ENCODE results near the gene CRHR2.
"Not testable (repeated sequence)": the region's sequence is repeated elsewhere in the genome, so short reads cannot be mapped to it uniquely, and the experiment has no call there.

Gene CRHR2

DNA sequence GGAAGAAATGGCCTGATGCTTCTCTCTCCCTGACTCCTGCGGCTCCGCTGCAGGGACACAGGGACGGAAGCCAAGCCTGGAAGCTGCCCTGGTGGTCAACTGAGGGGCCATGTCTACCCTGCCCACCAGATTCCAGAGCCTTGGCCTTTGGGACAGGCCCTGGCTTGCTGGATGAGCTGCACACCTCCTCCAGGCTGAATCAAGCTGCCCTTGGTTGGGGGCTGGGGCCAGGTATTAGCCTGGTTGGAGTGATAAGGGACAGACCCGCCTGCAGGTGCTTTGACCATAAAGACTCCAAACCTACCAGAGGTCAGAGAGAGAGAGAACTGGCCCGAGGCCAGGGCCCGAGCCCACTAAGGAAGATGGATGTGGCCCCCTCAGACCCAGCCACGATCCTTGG lies 30.1 kb downstream of the CRHR2 start:
- DNase-seq: no peak

DNA sequence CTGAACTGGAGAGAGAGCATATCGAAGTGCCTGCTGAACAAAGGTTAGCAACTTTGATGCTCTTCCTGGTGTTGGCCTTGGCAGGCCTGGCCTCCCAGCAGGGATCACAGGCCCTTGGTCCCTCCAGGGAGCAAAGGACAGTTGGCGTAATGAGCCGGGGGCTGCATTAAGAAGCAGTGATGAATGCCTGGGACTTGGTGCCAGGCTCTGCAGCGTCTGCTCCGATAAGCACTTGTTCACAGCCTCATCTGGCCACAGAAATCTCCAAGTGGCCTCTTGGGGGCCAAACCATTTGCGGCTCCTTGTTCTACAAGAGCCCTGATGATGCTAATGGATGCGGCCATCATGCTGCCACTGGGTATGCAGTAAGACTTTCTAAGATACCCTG lies 31.8 kb downstream of the CRHR2 start:
- DNase-seq: no peak

DNA sequence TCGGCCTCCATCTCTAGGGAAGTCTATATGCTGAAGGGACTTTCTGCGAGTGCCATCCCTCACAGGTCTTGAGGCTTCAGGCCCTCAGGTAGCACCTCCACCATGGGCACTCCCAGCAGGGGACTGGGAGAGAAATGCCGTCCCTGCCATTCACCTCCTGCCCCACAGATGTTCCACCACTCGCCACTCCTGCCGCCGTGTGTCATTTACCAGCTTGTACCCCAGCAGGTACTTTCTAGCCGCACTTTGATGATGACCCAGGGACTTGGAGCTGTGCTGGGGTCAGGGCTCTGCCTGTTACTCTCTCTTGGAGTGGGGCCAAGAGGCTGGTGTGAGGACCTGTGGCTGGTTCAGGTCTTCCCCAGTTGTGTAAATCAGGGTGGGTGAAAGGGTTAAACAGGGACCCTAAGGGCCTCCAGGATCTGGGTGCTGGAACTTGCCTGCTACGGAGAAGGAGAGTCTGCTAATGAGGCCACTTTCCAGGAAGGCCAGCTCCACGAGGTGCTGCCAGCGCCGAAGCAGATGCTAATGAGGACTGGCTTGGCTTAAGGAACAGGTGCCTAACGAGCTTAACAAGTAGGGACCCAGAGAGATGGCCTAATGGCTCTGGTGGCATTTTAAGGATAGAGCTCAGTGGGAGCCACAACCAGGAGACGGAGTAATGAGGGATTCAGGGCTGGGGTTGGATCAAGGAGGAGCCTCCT lies 32.4 kb downstream of the CRHR2 start:
- DNase-seq: no peak

DNA sequence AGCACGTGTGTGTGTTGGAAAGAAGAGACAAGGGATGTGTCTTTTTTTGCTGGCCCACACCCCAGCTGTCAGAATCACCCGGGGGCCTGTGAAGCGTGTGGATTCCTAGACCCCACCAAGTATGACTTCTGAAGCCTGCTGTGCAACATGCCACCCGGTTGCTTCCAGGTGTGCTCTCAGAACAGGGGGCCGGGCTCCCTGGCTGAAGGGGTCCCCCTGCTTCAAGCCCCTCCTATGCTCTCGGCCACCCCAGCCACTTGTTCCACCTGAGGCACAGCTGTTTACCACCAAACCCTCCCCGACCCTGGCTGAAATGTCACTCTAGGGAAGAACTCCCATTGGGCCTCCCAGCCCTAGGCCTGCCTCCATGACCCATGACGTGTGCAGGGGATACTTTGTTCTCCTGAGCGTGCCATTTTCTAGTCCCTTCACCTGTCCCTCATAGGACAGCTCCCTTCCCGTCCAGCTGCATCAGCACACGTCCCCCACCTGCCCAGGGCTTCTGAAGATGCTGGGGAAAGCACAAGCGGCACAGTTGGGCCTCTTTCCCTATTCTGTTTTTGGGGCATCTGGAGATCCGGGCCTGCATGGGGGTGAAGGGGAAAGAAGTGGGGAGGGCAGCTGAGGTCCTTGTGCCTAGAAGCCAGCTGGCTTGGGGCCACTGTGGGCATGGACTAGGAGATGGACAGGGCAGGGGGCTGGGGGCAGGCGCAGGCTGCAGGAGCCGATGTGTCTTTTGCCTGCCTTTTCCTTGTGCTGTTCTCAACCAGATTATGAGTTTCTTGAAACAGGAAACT lies 33.3 kb downstream of the CRHR2 start:
- DNase-seq: no peak

DNA sequence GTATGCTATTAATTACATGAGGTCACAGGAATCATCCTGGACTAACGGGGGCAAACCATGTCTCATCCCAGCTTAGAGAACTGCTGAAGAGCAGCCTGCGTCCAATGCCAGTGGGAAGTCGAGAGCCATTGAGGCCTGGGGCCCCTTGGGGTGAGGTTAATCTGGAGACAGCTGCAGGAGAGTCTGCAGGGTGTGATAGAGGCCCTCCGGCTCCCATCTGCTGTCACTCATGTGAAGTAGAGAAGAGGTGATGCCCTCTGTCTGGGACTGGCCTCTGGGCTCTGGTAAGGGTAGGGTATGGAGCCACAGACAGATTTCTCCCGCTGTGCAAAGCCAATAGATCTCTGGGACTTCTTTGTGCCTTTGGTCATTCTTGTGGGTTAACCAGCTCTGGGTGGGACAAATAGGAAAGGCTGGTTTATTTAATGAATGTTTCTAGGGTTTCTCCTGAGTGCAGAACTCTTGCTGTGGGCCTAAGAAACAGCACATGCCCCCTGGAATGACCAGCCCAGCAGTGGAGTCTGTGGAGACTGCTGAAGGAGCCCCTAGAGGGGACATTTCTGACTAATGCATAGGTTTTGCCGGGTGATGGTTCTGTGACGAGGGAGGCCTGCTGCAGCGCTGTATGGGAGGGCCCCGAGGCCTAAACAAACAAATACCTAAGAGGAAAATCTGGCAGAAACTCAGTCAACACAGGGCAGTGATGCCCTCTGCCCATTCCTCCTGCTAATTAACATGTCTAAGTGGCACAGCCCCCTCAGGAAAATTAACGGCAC lies 34.5 kb downstream of the CRHR2 start:
- no peak for DNase-seq

- no peak for DNase-seq
Observed at GRCh38 chr7:30646154-30646553, 36.1 kb downstream of the CRHR2 start.

GRCh38 chr7:30645661-30646060 lies 36.6 kb downstream of the CRHR2 start:
- DNase-seq: no peak

GRCh38 chr7:30644286-30644955 lies 37.8 kb downstream of the CRHR2 start:
- no peak for DNase-seq

GRCh38 chr7:30642789-30643188 lies 39.5 kb downstream of the CRHR2 start:
- DNase-seq: no peak

DNA sequence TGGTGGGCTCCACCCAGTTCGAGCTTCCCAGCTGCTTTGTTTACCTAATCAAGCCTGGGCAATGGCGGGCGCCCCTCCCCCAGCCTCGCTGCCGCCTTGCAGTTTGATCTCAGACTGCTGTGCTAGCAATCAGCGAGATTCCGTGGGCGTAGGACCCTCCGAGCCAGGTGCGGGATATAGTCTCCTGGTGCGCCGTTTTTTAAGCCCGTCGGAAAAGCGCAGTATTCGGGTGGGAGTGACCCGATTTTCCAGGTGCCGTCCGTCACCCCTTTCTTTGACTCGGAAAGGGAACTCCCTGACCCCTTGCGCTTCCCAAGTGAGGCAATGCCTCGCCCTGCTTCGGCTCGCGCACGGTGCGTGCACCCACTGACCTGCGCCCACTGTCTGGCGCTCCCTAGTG lies 39.9 kb downstream of the CRHR2 start:
- not testable (repeated sequence) for DNase-seq

DNA sequence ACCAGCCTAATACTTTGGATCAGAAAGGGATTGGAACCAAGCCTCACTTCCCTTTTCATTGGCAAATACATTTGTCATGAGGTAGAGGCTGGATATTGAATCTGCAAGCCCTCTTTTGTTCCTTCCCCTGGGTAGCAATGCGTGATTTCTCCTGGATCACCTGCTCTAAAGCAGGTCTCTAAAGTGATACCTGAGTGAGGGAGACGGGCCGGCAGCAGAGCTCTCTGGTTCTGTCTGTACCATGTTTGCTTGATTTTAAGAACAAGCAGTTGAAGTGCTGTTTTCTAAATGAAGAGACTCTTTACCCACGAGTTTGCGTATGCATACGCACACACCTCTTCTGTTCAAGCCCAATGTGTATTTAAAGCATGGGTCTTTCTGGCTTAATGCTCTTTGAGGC lies 46.5 kb downstream of the CRHR2 start:
- DNase-seq: no peak

DNA sequence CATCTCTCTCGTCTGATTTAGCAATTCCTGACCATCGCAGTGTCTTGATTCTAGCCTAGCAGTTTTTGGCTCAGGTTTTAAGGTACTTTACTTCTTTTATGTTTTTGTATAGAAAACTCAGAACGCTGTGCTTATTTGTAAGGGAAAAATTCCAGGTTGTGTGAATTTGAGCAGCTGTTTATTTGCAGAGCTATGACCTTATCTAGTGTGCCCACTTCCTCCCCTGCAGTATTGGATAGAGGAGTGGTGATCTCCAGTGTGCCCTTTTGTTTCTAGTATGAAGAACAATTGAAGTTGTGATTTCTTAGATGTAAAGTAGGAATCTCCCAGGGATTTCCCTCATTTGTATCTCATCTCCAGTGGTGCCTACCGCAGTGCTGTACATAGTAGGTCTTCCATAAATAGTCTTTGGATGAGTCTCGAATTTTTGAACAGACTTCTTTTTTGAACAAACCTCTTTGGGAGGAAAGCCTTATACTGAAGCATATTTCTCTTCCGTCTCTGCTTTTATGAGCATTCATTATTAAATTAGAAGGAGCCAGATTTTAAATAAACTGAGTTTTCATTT lies 47.5 kb downstream of the CRHR2 start:
- no peak for DNase-seq

DNA sequence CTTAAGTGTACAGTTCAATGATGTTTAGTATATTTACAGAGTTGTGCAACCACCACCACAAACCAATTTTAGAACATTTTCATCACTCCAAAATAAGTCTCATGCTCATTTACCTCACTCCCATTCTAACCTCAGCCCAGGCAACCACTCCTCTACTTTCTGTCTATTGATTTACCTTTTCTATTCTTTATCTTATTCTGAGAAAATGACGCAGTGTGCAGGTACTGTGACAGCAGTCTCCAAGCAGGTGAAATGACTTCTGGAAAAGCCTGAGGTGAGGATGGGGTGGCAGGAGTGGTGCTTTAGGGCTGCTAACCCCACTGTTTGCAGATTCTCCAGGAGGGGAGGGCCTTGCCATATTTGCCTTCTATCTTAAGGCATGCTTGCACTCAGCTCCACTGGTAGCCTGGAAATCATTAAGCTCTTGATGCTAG lies 48.0 kb downstream of the CRHR2 start:
- DNase-seq: no peak

- no peak for DNase-seq
Observed at GRCh38 chr7:30633223-30633622, 49.0 kb downstream of the CRHR2 start.

- DNase-seq: no peak
Observed at GRCh38 chr7:30630986-30631385, 51.3 kb downstream of the CRHR2 start.

DNA sequence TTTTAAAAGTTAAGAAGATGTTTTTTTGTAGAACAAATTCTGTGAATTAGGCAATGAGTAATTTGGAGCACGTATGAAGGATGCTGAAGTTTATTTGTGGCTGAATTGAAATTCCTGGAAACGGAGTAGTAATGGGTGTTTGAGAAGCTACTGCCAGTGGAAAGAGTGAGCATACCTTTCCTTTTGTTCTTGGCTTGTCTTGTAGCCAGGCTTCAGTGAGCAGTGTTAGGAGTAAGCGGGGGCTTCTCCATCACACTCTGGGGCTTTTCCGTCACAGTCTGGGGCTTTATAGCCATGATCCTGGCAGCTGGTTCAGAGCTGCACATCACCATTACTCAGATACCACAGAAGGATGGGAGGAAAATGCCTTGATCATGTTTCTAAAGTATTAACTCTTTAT lies 55.2 kb downstream of the CRHR2 start:
- DNase-seq: no peak

GRCh38 chr7:30625283-30625682 lies 57.0 kb downstream of the CRHR2 start:
- no peak for DNase-seq

DNA sequence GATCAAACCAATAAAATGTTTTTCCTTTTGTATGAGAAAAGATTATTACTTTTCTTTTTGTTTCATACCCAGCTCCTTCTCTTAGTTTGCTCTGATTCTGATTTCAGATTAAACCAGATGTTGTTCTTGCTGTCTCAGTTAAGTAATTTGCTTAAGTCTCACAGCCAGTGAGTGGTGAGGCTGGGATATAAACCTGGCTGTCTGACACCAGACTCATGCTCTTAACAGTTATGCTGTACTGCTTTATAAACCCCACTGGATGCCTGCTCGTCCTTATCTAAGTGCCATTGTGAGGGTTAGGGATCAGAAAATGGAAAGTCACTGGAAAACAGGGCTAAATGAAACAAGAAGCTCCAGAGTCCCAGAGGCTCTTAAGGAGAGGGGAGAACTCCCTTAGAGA lies 63.3 kb downstream of the CRHR2 start:
- no peak for DNase-seq

DNA sequence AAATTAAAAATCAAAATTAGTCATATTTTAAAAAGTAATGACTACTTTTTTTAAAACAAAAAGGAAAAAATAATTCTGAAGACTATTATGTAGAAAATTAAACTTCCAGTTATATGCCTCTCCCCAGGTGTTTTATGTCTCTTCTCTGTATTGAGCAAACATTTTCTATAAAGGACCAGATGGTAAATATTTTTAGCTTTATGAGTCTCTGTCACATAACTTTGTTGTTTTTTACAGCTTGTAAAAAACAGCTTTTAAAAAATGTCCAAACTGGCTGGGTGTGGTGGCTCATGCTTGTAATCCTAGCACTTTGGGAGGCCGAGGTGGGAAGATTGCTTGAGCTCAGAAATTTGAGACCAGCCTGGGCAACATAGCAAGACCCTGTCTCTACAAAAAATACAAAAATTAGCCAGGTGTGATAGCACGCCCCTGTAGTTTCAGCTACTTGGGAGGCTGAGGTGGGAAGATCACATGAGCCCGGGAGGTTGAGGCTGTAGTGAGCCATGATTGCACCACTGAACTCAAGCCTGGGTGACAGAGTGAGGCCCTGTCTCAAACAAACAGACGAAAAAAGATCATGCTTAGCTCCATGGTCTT lies 64.1 kb downstream of the CRHR2 start:
- no peak for DNase-seq

DNA sequence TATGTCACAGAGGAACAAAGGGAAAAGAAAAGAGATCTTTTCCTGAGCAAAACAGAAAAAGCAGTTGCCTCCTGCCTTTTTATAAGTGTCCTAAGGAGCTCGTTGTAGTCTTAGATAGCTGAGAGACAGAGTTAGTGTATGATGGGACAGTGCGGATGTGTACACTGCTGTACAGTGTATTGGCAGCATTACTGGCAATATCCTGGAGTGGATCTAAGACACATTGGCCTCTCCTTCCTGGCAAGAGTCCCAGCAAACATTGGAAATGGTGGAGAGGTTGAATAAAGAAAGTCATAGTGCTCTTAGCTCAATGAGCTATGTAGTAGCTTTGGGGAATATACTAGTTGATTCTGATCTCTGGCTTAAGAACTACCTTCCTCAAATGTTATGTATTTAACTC lies 64.9 kb downstream of the CRHR2 start:
- no peak for DNase-seq

DNA sequence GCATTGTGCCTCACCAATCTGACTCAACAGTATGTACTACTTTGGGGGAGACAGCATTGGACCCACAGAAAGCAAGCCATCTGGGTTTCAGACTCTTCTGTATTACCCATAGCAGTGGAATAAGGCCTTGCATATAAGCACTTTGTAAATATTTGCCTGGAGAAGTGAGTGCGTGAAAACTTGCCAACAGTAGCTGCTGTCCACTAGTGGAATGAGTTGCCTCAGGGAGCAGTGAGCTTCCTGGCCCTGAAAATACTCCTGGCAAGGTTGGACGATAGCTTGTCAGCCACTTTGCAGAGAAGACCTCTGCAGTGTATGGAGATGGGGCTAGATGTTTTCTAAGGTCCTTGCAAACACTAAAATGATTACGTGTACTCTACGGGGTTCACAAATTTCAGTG lies 65.9 kb downstream of the CRHR2 start:
- DNase-seq: no peak

Measured in NCI-H226 (cell line).